Type B pancreatic cell (in vitro differentiated cells): ENCODE measurements around the gene LMO4. TPM values are rescaled to one million over a fixed set of nuclear protein-coding genes. Genes with fewer than 3 reads are reported as not detected.

Source experiments
- DNase-seq: peaks from one replicate; pipeline ENCODE4 v3.0.0; 2021; ENCODE audit warnings: mixed read lengths; ENCODE audit not compliant: unreplicated experiment; ENCODE audit errors: extremely low spot score
- H3K27ac Mint-ChIP-seq: 2 replicates; pipeline ENCODE4 v1.8.0; 2021; ENCODE audit warnings: mild to moderate bottlenecking, mixed read lengths
- H3K27me3 Mint-ChIP-seq: 2 replicates; pipeline ENCODE4 v1.8.0; 2021; ENCODE audit warnings: mixed read lengths
- H3K36me3 Mint-ChIP-seq: 2 replicates; pipeline ENCODE4 v1.8.0; 2021; ENCODE audit warnings: mixed read lengths
- H3K4me1 Mint-ChIP-seq: one replicate; pipeline ENCODE4 v1.8.0; 2021; ENCODE audit warnings: mixed read lengths; ENCODE audit not compliant: unreplicated experiment
- H3K4me3 Mint-ChIP-seq: 2 replicates; pipeline ENCODE4 v1.8.0; 2021; ENCODE audit warnings: mild to moderate bottlenecking, mixed read lengths
- H3K9me3 Mint-ChIP-seq: 2 replicates; pipeline ENCODE4 v1.8.0; 2021; ENCODE audit warnings: mixed read lengths
- total RNA-seq: library from RNA; stranded (reverse); gene quantifications from 2 replicates; pipeline ENCODE4 v1.2.1, GENCODE V29; 2021; ENCODE audit warnings: low replicate concordance
- TF ChIP-seq, protein P1 (sequence below): fragments of 200-600 bp; sonication (generic); conservative IDR thresholded peaks from 2 replicates; pipeline ENCODE4 v1.5.0; 2021; ENCODE audit warnings: antibody characterized with exemption, mild to moderate bottlenecking

The LMO4 gene
- total RNA-seq, 1 donor from 2014 or later = 114 TPM

DNA sequence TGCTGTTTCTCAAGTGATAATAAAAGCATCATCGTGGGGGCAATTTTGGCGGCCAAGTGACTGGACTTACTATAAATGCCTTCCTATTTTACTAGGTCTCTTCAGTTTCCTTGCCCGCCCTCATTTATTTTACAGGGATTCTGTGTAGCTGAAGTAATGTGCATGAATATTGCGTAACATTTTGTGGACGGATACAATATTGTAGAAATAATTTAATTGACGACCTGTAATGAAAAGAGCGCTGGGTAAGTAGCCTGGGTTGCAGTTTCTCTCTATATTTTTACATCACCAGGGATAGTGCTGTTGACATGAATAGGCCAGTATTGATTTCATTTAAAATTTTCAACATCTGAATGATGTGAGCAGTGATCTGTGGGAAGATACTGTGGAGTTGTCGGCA, 28.1 kb upstream of the LMO4 start:
- peaks cover 2% of the 10 kb centered on the region for H3K4me1 Mint-ChIP-seq
- no peaks in the 10 kb centered on the region for H3K27me3 Mint-ChIP-seq
- TF ChIP-seq, protein P1, sequence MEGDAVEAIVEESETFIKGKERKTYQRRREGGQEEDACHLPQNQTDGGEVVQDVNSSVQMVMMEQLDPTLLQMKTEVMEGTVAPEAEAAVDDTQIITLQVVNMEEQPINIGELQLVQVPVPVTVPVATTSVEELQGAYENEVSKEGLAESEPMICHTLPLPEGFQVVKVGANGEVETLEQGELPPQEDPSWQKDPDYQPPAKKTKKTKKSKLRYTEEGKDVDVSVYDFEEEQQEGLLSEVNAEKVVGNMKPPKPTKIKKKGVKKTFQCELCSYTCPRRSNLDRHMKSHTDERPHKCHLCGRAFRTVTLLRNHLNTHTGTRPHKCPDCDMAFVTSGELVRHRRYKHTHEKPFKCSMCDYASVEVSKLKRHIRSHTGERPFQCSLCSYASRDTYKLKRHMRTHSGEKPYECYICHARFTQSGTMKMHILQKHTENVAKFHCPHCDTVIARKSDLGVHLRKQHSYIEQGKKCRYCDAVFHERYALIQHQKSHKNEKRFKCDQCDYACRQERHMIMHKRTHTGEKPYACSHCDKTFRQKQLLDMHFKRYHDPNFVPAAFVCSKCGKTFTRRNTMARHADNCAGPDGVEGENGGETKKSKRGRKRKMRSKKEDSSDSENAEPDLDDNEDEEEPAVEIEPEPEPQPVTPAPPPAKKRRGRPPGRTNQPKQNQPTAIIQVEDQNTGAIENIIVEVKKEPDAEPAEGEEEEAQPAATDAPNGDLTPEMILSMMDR = no peak
- no peak overlapping the region for H3K4me3 Mint-ChIP-seq
- no peak for DNase-seq
- no peak overlapping the region for H3K27ac Mint-ChIP-seq
- H3K9me3 Mint-ChIP-seq = peaks cover 4% of the 10 kb centered on the region
- H3K36me3 Mint-ChIP-seq = no peaks in the 10 kb centered on the region

DNA sequence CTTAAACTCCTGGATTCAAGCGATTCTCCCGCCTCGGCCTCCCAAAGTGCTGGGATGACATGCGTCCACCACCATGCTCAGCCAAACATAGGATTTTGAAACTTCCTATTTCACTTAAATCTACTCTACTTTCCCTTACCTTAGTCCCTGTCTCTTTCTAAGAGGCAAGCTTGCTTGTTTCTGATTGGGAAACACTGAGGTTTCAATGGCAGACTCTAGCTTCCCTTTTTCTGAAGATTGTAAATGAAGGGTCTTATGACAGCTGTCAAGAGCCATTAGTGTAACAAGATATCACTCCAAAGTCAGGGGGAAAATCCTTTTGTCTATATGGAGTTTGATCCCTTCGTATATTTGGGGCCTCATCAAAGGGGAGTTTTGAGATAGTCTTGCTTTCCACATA, 23.5 kb upstream of the LMO4 start:
- no peaks in the 10 kb centered on the region for H3K36me3 Mint-ChIP-seq
- H3K9me3 Mint-ChIP-seq = peaks cover 4% of the 10 kb centered on the region
- peaks cover 3% of the 10 kb centered on the region for H3K27me3 Mint-ChIP-seq
- no peak for DNase-seq
- no peak overlapping the region for H3K4me3 Mint-ChIP-seq
- no peak overlapping the region for H3K27ac Mint-ChIP-seq
- H3K4me1 Mint-ChIP-seq = peaks cover 24% of the 10 kb centered on the region
- TF ChIP-seq, protein P1 = no peak

DNA sequence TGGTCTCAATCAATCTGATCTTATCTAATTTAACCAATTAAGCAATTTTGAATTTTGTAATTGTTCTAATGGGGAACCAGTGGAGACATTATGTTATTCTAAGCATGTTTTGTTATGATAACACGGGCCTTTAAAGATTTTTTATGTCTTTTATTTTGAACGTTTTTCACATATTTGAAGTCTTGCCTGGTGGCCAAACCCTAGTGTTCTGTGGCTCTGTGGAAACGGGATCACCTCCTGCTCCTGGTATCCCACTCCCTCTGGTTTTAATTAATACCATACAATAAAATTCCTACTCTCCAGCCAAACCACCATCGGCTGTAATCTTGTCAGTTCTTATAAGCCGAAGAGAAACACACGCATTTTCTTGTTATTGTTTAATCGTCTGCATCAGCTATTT, 22.9 kb upstream of the LMO4 start:
- Mint-ChIP-seq H3K27me3 (peaks cover 3% of the 10 kb centered on the region), H3K4me3 (no peak overlapping the region), H3K36me3 (no peaks in the 10 kb centered on the region), H3K27ac (no peak overlapping the region), H3K9me3 (peaks cover 4% of the 10 kb centered on the region), H3K4me1 (peaks cover 30% of the 10 kb centered on the region)
- DNase-seq = no peak
- TF ChIP-seq, protein P1 = no peak

DNA sequence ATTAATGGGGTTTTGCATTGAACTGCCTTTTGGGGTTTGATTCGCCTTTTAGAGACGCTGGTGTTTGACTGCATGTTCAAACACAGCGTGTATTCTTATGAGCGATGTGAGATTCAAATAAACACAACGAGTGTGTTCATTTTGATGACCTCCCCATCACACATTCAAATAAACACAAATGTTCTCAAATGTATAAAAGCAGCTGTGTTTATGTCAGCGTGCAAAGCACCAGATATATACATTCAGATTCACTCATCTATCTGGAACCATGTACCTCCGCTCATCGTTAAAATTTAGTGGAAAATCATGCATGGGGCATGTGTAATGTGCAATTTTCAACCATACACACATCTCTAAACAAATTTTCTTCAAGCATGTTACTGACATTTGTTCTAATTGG, 21.4 kb upstream of the LMO4 start:
- Mint-ChIP-seq H3K27me3 (peaks cover 3% of the 10 kb centered on the region), H3K36me3 (no peaks in the 10 kb centered on the region), H3K4me3 (no peak overlapping the region), H3K27ac (no peak overlapping the region), H3K9me3 (no peaks in the 10 kb centered on the region), H3K4me1 (peaks cover 31% of the 10 kb centered on the region)
- no peak for DNase-seq
- TF ChIP-seq, protein P1 = no peak

DNA sequence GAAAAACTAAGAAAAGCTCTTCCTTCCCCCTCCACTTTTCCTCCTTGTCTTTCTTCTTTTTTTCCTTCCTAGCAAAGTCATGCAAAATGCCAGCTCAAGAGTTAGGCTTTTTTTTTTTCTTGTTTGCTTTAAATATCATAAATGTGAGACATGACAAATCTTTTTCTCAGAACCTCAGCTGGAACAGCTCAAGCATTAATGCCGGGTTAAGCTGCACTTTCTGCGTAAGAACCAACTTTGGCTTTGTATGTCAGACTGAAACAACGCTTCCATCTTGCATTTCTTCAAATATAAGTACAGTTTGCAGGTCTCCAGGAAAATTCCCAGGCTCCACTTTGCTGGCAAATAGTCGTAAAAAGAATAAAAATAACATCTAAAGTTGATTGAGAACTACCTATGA, 20.7 kb upstream of the LMO4 start:
- Mint-ChIP-seq H3K4me3 (no peak overlapping the region), H3K27ac (no peak overlapping the region), H3K4me1 (peaks cover 31% of the 10 kb centered on the region), H3K36me3 (no peaks in the 10 kb centered on the region), H3K27me3 (peaks cover 3% of the 10 kb centered on the region), H3K9me3 (no peaks in the 10 kb centered on the region)
- DNase-seq = no peak
- TF ChIP-seq, protein P1 = no peak

DNA sequence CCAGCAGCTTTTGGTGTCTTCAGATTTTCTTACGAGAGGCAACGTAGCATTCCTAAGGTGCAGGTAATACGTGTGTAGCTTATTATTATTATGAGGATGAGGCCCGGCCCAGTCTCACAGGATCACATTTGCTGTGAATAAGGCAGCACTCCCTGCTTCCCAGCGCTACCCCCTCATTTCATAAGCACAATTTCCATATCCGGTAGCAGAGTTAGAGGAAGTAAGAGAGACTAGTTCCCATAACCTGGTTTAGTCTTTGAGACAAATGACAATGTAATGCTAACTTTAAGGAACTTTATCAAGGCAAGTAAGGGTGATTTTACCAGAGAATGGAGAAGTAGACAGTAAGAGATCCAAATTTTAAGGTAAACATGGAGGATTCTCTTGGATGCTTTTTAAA, 14.6 kb upstream of the LMO4 start:
- no peak overlapping the region for H3K27ac Mint-ChIP-seq
- H3K4me1 Mint-ChIP-seq = peaks cover 20% of the 10 kb centered on the region
- peaks cover 4% of the 10 kb centered on the region for H3K9me3 Mint-ChIP-seq
- no peaks in the 10 kb centered on the region for H3K27me3 Mint-ChIP-seq
- H3K4me3 Mint-ChIP-seq = no peak overlapping the region
- no peak for DNase-seq
- TF ChIP-seq, protein P1 = no peak
- no peaks in the 10 kb centered on the region for H3K36me3 Mint-ChIP-seq
